Mammary epithelial cell (primary cell): ENCODE data around the gene TOLLIP.

Experiments
- CTCF ChIP-seq, 2 donors: IDR thresholded peaks in 1 of 2; conservative IDR thresholded peaks in 1 of 2; 2 replicates each; pipeline ENCODE4 v1.5.1; 2011 to 2012; ENCODE audit warnings: inconsistent platforms in 2 of 2, low read length in 2 of 2, mild to moderate bottlenecking in 2 of 2, control low read depth in 1 of 2, low read depth in 1 of 2; ENCODE audit not compliant: insufficient read depth in 1 of 2; ENCODE audit errors: extremely low read depth in 1 of 2
- EZH2 ChIP-seq: IDR thresholded peaks from 2 replicates; pipeline ENCODE4 v1.6.1; 2012; ENCODE audit warnings: low read length, inconsistent platforms, borderline replicate concordance

- TF ChIP-seq CTCF (conservative IDR thresholded peaks at IDR 0.05 in 1 of 2, IDR thresholded peaks at IDR 0.05 in 1 of 2; ENCODE audit: extremely low read depth in 1 of 2, insufficient read depth in 1 of 2, low read depth in 1 of 2, low read length in 2 of 2) (no peak), EZH2 (no peak)
Measured at GRCh38 chr11:1255151-1255550, 54.3 kb downstream of the TOLLIP start.
